B cell (primary cell): ENCODE results near the gene PIGT. TPM values are rescaled to one million over a fixed set of nuclear protein-coding genes. Genes with fewer than 3 reads are reported as not detected.

Source experiments
- ATAC-seq: fragments of 200-7000 bp; cut with Tn5 transposase; one replicate; pipeline ENCODE4 v1.10.0; 2021; ENCODE audit warnings: low read depth, mild to moderate bottlenecking, moderate number of reproducible peaks, moderate library complexity
- CTCF ChIA-PET: fragments of 350-600 bp; sonication (Branson Sonifier 250); formaldehyde crosslinking; loops from one replicate; lab custom pipeline; 2021; ENCODE audit warnings: antibody characterized with exemption, inconsistent platforms; lab: Charles Lee
- POLR2A ChIA-PET: fragments of 350-600 bp; sonication (Branson Sonifier 250); formaldehyde crosslinking; loops from one replicate; lab custom pipeline; 2021; ENCODE audit warnings: antibody characterized with exemption; lab: Charles Lee
- DNase-seq: peaks from one replicate; pipeline ENCODE4 v3.0.0; 2013
- H2AFZ ChIP-seq: 2 replicates; pipeline ENCODE4 v1.6.1; 2012; ENCODE audit warnings: mild to moderate bottlenecking, low read depth, low read length; ENCODE audit not compliant: insufficient read depth, poor library complexity, severe bottlenecking
- H3K27ac ChIP-seq, 2 donors: 1 replicate in 1 of 2; 2 replicates in 1 of 2; pipeline ENCODE4 v1.5.1; 2012 to 2013; ENCODE audit warnings: low read length in 2 of 2, mild to moderate bottlenecking in 2 of 2, moderate library complexity in 1 of 2
- H3K27me3 ChIP-seq, 4 experiments: fragments of 200-600 bp in 1 of 4; sonication (generic) in 1 of 4; replicated peaks in 1 of 4; 1 replicate in 2 of 4; 2 replicates in 2 of 4; pipeline versions ENCODE4 v1.6.1 to v1.7.0; 2013 to 2016; ENCODE audit warnings: low read length in 3 of 4, mild to moderate bottlenecking in 2 of 4, mixed read lengths in 1 of 4, moderate library complexity in 1 of 4; ENCODE audit not compliant: insufficient read depth in 4 of 4, control insufficient read depth in 3 of 4; ENCODE audit errors: control extremely low read depth in 1 of 4
- H3K36me3 ChIP-seq, 2 experiments: replicated peaks in 1 of 2; 1 replicate in 1 of 2; 2 replicates in 1 of 2; pipeline versions ENCODE4 v1.6.1 to v1.7.1; 2013; ENCODE audit warnings: low read length in 1 of 2; ENCODE audit not compliant: insufficient read depth in 2 of 2, control insufficient read depth in 1 of 2; ENCODE audit errors: control extremely low read depth in 1 of 2, extremely low read depth in 1 of 2
- H3K4me1 ChIP-seq, 2 donors: fragments of 200-600 bp in 1 of 2; sonication (generic) in 1 of 2; 1 replicate in 1 of 2; 2 replicates in 1 of 2; pipeline versions ENCODE4 v1.5.1 to v1.6.1; 2013 to 2017; ENCODE audit warnings: low read length in 2 of 2; ENCODE audit not compliant: control insufficient read depth in 2 of 2, insufficient read depth in 2 of 2
- H3K4me2 ChIP-seq: replicated peaks from 2 replicates; pipeline ENCODE3; 2012; ENCODE audit warnings: mild to moderate bottlenecking, low read depth, low read length; ENCODE audit not compliant: poor library complexity, severe bottlenecking
- H3K4me3 ChIP-seq, 5 experiments: fragments of 200-600 bp in 1 of 5; sonication (generic) in 1 of 5; 1 replicate in 3 of 5; 2 replicates in 2 of 5; pipeline versions ENCODE4 v1.5.1 to v1.7.0; 2011 to 2016; ENCODE audit warnings: low read length in 4 of 5, mild to moderate bottlenecking in 4 of 5, low read depth in 2 of 5, control low read depth in 1 of 5, moderate library complexity in 1 of 5; ENCODE audit not compliant: insufficient read depth in 1 of 5; ENCODE audit errors: control extremely low read depth in 1 of 5, extremely low read depth in 1 of 5
- H3K79me2 ChIP-seq: fragments of 200-600 bp; sonication (generic); one replicate; pipeline ENCODE4 v1.6.0; 2016; ENCODE audit warnings: low read length; ENCODE audit not compliant: control insufficient read depth, insufficient read depth
- H3K9ac ChIP-seq: fragments of 200-600 bp; sonication (generic); 2 replicates; pipeline ENCODE4 v1.6.1; 2017; ENCODE audit warnings: mild to moderate bottlenecking, low read length, moderate library complexity
- H3K9me3 ChIP-seq, 3 donors: one replicate each; pipeline versions ENCODE4 v1.6.1 to v1.7.1; 2013; ENCODE audit warnings: low read length in 2 of 3; ENCODE audit not compliant: control insufficient read depth in 2 of 3, insufficient read depth in 1 of 3; ENCODE audit errors: control extremely low read depth in 1 of 3
- H4K20me1 ChIP-seq: 2 replicates; pipeline ENCODE4 v1.6.0; 2012; ENCODE audit warnings: mild to moderate bottlenecking, low read length; ENCODE audit not compliant: insufficient read depth, control insufficient read depth, poor library complexity, severe bottlenecking
- H3K27ac Mint-ChIP-seq: one replicate; pipeline ENCODE4 v1.8.0; 2021; ENCODE audit warnings: mixed read lengths
- H3K27me3 Mint-ChIP-seq: one replicate; pipeline ENCODE4 v1.8.0; 2021; ENCODE audit warnings: mixed read lengths
- H3K4me1 Mint-ChIP-seq: one replicate; pipeline ENCODE4 v1.8.0; 2021; ENCODE audit warnings: mixed read lengths
- H3K4me3 Mint-ChIP-seq: one replicate; pipeline ENCODE4 v1.8.0; 2021; ENCODE audit warnings: mixed read lengths
- H3K9me3 Mint-ChIP-seq: one replicate; pipeline ENCODE4 v1.8.0; 2022; ENCODE audit warnings: mixed read lengths; ENCODE audit not compliant: insufficient read depth
- EZH2 ChIP-seq: IDR thresholded peaks from 2 replicates; pipeline ENCODE4 v1.6.1; 2012; ENCODE audit warnings: borderline replicate concordance, low read depth, mild to moderate bottlenecking, moderate library complexity, low read length; ENCODE audit not compliant: insufficient read depth, poor library complexity, severe bottlenecking
- WGBS: methylation state at CpG from one replicate; pipeline ENCODE4 v1.1.5; 2013; ENCODE audit warnings: missing lambda C conversion rate; ENCODE audit not compliant: insufficient coverage; 5-methylcytosine and 5-hydroxymethylcytosine counted together
- intact Hi-C: fragments of 100-400 bp; cut with micrococcal nuclease; formaldehyde crosslinking; loops from one replicate; pipeline ENCODE4 v1.10.0; 2022
- polyA plus RNA-seq: library from polyadenylated mRNA; depleted of rRNA; stranded (reverse); fragments of >200 nt; gene quantifications from 2 replicates; pipeline ENCODE4 v1.2.3, GENCODE V29; 2012
- total RNA-seq, 2 donors: library from RNA; stranded (reverse); fragments of 120-200 nt in 1 of 2; gene quantifications; 1 replicate in 1 of 2; 2 replicates in 1 of 2; pipeline versions ENCODE4 v1.2.3 to v1.2.4, GENCODE V29; 2013 to 2022
- TF ChIP-seq, protein P1 (sequence below): fragments of 200-600 bp; IDR thresholded peaks from one replicate; pipeline ENCODE4 v1.8.0; 2022; ENCODE audit warnings: antibody characterized with exemption, mild to moderate bottlenecking

PIGT gene
- total and polyA plus RNA-seq, 2 donors (not counting 1 experiment from before 2014, with no cell fraction given): 51.6 to 106 TPM

DNA sequence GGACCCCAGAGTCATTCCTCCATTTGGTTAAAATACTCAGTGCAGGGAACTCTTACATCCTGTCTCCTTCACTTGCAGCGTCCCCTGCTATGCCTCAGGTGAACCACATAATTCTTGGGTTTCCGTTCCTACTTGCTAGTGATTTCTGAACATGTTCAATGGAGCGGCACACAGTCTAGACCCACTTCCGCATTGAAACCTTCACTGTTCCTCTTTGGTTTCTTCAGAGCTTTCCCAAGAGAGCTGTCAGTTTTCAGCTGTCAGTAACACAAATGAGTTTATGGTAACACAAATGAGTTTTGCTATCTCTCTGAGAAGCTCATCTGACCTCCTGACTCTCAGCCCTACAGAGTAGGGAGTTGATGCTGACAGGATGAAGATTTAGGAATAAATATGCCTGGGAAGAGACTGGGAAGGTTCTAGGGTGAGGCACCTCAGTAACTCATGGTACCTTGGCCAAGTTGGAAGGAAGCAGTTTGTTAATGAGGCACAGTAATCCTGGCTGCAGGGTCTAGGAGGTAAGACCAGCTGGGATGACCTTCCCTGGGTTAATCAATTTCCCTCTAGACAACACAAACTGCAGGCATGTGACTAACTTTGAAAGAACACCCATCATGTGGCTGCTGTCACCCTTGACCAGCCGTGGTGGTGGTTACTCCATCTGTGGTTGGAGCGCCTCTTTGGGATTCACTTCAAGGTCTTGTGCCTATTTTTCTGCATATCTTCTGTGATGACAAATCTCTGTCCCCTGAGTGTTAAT is 47.5 kb upstream of the PIGT start:
- Mint-ChIP-seq H3K9me3 (no peaks in the 10 kb centered on the region), H3K27me3 (no peaks in the 10 kb centered on the region), H3K4me1 (peaks cover 86% of the 10 kb centered on the region), H3K4me3 (peak overlapping the region; percentile 86), H3K27ac (peak overlapping the region; percentile 92)
- Histone ChIP-seq H3K9me3 (no peaks in the 10 kb centered on the region), H3K4me3 (peak overlapping the region in 3 of 5 experiments; percentile 15 to 46 (median 18)), H3K9ac (peak overlapping the region; percentile 31), H3K79me2 (peaks cover 61% of the 10 kb centered on the region), H3K4me1 (peaks cover 95 to 98% of the 10 kb centered on the region in 2 donors), H3K36me3 (peaks cover 5 to 32% of the 10 kb centered on the region in 2 experiments), H2AFZ (no peak overlapping the region), H3K27ac (peak overlapping the region; percentile 43 to 94), H3K27me3 (no peaks in the 10 kb centered on the region), H4K20me1 (peaks cover 92% of the 10 kb centered on the region), H3K4me2 (peak overlapping the region; percentile 66)
- POLR2A ChIA-PET: interaction anchor here (1.5 to 2.2 kb wide), 4 partner anchors 47 to 68 kb away, joined by 6 to 12 read pairs (median 8); partner anchors contain the start of gene PIGT
- intact Hi-C loops: loop anchor here (1.0 to 5.0 kb wide), 4 partner anchors 48 to 424 kb away; partner anchors contain the start of genes DNTTIP1, PIGT and WFDC3
- DNase-seq (peak; percentile 94), ATAC-seq (peak; percentile 80)
- TF ChIP-seq EZH2: no peak
- TF ChIP-seq, protein P1, sequence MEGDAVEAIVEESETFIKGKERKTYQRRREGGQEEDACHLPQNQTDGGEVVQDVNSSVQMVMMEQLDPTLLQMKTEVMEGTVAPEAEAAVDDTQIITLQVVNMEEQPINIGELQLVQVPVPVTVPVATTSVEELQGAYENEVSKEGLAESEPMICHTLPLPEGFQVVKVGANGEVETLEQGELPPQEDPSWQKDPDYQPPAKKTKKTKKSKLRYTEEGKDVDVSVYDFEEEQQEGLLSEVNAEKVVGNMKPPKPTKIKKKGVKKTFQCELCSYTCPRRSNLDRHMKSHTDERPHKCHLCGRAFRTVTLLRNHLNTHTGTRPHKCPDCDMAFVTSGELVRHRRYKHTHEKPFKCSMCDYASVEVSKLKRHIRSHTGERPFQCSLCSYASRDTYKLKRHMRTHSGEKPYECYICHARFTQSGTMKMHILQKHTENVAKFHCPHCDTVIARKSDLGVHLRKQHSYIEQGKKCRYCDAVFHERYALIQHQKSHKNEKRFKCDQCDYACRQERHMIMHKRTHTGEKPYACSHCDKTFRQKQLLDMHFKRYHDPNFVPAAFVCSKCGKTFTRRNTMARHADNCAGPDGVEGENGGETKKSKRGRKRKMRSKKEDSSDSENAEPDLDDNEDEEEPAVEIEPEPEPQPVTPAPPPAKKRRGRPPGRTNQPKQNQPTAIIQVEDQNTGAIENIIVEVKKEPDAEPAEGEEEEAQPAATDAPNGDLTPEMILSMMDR: peak; percentile 28
- WGBS: 6% methylated on average over 6 of the region's 6 CpGs
- CTCF ChIA-PET: interaction anchor here (0.5 to 20.6 kb wide), 16 partner anchors 9 to 402 kb away, joined by 3 to 814 read pairs (median 6); partner anchors contain the start of genes DBNDD2, PIGT and TP53TG5
